ENCODE results near the gene FREM2.

The FREM2 gene

GRCh38 chr13:38849315-38849714 is 162.4 kb downstream of the FREM2 start:
- DNase-seq = no peak

DNA sequence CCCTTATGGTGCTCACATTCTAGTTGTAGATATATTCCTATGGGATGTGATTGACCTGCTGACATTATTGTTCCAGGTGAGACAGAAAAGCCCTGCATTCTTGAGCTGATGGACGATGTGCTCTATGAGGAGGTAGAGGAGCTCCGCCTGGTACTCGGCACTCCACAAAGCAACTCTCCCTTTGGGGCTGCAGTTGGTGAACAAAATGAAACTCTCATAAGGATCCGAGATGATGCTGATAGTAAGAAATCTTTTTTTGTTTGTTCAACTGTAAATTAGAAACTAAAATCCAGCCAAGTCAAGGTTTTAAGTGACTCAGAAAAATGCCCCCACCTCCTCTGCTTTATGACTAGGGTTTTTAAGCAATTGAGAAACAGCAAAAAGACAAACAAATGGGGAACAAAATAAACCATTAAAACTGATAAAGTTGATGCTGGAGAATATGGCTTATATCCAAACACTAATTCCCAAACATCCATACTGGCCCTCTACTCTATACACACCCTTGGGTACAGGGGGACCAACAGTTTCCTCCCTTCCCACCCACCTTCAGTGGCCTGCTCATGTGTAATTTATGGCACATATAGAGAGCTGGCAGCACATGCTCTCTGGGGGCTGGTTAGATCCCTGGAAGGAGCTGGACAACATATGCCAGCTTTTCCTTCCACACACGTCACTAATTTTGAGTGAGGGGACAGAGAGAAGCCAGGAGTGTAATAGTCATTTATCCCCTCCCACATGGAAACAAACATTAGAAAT is 164.2 kb downstream of the FREM2 start:
- no peak for DNase-seq

DNA sequence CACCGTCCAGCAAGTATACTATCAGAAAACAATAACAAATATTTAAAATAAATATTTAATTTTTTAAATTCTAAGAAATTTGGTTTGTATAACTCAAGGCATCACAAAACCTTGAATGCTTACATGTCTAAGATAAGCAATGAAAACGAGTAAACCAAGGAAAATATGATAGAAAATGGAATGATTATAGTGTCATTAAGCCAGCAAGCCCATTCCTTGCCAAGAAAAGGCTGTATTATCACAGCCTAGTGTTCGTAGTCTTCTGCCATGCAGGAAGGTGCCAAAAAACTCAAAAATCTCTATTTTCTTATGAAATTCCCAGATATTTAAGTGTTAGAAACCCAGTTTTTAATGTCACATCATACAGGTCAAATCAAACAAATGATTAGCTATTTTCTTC is 167.3 kb downstream of the FREM2 start:
- DNase-seq = no peak

DNA sequence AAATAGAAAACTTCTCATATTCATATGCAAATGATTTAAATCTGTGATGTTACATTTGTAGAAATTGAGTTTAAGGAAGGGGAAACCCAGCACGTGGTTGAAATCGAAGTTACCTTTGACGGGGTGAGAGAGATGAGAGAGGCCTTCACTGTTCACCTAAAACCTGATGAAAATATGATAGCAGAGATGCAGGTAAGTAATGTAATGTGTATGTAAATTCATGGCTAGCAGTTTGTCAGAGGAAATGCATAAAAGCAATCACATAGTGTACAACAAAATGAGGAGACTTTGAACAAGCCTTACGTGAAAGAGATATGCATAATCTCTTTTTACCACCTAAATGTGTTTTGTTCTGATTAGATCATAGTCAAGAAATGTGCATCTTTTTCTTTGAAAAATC is 169.2 kb downstream of the FREM2 start:
- DNase-seq = no peak

GRCh38 chr13:38862443-38862842 is 175.6 kb downstream of the FREM2 start:
- DNase-seq = no peak

DNA sequence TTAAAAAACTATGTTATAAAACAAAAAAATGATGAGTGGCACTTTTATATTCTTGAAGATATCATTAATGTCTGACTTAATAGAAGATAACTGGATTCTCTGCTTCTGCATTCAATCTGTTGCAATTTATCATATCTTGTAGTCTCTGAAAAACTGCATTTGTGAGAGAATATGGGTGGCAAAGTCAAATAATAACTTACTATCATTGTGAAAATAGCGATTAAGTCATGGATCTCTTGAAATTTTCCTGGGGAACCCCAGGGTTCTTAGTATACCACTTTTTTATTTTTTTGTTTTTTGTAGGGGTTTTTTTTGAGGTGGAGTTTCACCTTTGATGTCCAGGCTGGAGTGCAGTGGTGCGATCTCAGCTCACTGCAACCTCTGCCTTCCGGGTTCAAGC is 176.7 kb downstream of the FREM2 start:
- no peak for DNase-seq

DNA sequence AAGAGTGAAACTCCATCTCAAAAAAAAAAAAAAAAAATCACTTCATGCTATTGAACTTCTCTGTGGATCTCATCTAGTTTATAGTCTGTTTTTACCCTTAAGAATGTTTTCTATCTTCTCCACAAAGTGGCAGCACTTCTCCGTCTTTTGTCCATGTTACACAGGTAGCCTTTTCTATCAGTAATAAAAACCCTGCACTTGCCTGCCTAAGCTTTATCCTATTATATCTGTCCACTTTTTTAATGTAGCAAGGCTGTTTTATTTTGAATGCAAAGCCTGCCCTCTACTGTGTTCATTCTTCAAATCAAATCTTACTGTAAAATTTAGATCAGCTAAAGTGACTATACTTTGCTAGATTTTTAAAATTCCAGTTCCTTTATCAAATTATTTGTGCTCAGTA is 179.8 kb downstream of the FREM2 start:
- no peak for DNase-seq

GRCh38 chr13:38868399-38868798 is 181.5 kb downstream of the FREM2 start:
- DNase-seq = no peak

GRCh38 chr13:38868870-38869269 is 182.0 kb downstream of the FREM2 start:
- no peak for DNase-seq

- DNase-seq = no peak
Measured at GRCh38 chr13:38871275-38871674, 184.4 kb downstream of the FREM2 start.

DNA sequence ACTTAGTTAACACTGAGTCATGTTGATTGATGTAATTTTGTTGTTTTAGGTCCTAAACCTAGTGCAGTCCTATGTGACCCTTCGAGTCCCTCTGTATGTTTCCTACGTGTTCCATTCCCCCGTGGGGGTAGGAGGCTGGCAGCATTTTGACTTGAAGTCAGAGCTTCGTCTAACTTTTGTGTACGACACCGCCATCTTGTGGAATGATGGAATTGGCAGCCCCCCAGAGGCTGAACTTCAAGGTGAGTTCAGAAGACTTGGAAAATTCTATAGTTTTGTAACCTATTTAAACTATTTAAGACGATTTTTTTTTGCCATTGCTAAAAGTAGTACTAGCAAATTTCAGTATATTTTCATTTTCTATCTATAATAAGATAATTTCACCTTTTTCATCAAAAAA is 185.8 kb downstream of the FREM2 start:
- DNase-seq = peak; percentile 19

GRCh38 chr13:38875186-38875875 is 188.5 kb downstream of the FREM2 start:
- DNase-seq = no peak

GRCh38 chr13:38879278-38879677 is 192.4 kb downstream of the FREM2 start:
- no peak for DNase-seq

DNA sequence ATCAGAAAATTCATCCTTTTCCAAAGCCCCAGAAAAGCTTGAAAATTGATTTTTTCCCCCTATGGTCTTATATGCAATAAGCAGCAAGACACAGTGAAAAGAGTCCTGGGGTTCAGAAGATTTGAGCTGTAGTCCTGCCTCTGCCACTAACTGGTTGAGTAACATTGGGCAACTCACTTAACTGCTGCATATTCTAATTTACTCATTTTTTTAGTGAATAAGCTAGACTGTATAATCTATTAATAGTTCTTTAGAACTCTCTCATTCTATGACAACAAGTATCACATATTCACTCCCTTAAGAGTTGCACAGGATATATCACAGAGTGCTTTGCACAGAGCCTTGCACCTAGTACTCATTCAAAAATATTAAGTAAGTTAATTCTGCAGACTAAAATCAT is 192.9 kb downstream of the FREM2 start:
- DNase-seq = no peak

GRCh38 chr13:38880397-38880796 is 193.5 kb downstream of the FREM2 start:
- no peak for DNase-seq

DNA sequence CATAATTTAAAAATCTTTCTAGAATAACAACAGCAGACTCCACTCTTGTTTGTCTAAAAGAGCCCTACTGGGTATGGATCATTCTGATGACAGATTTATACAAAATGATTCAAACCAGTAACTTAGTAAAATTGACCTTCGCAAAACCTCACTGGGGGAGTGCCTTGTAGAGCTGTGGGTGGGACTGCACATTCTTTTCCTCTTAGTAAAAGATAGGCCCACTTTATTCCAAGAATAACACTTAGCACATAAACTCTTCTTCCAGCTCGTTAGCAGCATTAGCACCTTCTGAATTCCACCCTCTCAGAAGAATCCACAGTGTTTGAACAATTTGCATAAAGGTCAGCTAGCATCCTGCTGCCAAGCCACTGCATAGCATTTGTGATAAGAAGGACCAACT is 196.9 kb downstream of the FREM2 start:
- no peak for DNase-seq

- no peak for DNase-seq
Measured at GRCh38 chr13:38888309-38888708, 201.4 kb downstream of the FREM2 start.

- DNase-seq = no peak
Measured at GRCh38 chr13:38895075-38895474, 208.2 kb downstream of the FREM2 start.

DNA sequence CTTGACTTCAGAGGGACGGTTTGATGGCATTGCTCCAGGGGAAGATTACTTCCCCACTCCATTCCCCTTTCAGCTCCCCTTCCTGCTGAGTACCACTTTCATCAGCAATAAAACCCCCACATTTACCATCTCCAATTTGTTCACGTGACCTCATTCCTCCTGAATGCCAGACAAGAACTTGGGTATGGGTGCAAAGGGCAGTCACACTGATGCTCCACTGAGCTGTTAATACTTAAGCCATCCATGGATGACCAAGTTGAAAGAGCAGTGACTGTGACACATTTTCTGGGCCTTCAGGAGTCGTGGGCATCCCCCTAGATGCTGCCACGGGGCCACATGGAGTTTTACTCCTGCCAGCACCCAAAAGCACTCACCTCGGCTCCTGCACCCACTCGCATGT is 210.6 kb downstream of the FREM2 start:
- DNase-seq = no peak

GRCh38 chr13:38898481-38898880 is 211.6 kb downstream of the FREM2 start:
- DNase-seq = no peak

DNA sequence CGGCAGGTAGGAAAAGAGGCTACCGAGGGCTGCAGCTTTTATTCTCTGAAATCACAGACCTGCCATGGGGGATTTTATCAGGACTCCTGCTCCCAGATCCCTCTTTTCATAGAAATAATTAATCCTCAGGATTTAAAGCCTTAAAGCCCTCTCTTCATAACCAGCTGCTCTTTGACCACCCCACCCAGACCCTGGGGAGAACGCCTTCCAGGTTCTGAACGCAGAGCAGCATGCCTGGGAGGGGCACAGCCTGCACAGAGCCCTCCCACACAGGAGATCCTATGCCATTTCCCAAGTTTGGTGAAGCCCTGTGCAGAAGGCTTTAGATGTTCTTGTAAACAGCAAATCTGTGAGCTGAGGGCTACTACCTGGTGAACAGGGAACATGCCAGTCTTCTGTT is 212.7 kb downstream of the FREM2 start:
- DNase-seq = no peak

DNA sequence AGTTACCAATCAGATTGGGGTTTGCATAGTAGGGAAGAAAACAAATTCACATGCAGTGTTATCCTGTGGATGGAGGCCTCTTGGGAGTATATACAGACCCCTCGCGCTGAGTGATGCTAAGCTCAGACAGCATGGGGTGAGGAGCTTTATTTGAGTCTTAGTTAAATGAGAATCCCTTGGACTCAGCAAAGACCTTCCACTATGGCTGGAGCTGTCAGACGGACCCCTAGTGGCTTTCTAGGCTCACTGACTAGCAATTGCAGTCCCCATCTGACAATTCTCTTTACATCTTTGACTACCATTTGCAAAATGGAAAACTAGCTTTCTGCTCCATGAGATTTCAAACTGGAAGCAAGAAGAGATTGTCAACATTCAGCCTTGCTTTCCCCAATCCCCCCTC is 213.3 kb downstream of the FREM2 start:
- no peak for DNase-seq

DNA sequence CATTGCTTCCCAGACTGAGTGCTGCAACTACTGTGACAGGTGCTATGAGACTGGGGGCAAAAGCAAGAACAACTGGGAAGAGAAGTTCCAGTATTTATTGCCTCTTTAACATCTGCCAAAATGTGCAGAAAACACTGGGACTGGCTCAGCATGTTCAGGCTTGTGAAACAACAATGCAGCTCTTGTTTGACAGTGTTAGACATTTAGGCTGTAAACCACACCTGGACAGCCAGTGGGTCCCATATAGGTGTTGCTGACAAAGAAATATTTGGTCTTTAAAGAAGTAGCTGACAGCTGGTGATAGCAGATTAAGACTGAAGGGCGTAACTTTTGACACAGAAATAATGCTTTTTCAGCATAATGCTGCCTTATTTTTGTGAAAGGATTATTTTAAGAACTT is 215.7 kb downstream of the FREM2 start:
- DNase-seq = no peak

DNA sequence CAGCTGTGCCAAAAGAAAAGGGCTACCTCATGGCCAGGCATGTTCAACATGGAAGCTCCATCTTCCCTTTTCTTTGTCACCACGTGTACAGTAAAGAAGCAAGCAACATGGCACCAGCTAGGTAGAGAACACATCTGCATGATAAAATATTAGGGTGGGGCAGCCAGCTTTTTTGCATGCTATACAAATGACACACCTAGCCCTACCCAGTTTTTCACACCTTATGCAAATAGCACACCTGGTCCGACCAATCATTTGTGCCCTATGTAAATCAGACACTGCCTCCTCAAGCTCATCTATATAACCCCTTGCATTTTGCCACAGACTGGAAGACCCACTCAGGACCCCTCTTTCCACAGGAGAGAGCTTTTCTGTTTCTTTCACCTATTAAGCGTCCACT is 218.2 kb downstream of the FREM2 start:
- DNase-seq = no peak

GRCh38 chr13:38905861-38906260 is 219.0 kb downstream of the FREM2 start:
- no peak for DNase-seq
